GM12873 (cell line): ENCODE measurements around the gene KCTD4.

ENCODE experiments used
- TF ChIP-seq, protein P1 (sequence below): IDR thresholded peaks from 2 replicates; pipeline ENCODE4 v1.5.1; 2012; ENCODE audit warnings: low read depth, mild to moderate bottlenecking, moderate library complexity, low read length, control low read depth; ENCODE audit not compliant: insufficient read depth; ENCODE audit errors: missing control alignments

KCTD4 gene

DNA sequence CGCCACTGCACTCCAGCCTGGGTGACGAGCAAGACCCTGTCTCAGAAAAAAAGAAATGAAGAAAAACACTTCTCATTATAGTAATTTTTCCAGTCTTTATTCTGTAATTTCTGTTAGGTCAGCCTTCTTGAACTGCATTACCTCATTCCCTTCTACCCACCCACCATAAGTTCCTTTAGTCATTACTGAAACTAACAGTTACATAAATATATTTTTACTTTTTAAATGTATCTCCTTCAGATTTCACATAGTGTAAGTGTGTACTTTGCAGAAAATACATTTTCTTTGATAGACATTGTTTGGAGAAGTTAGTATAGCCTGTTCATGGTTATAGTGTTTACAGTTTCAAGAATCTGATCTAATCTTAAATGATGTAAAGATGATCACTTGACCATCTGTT is 31.7 kb upstream of the KCTD4 start:
- TF ChIP-seq, protein P1, sequence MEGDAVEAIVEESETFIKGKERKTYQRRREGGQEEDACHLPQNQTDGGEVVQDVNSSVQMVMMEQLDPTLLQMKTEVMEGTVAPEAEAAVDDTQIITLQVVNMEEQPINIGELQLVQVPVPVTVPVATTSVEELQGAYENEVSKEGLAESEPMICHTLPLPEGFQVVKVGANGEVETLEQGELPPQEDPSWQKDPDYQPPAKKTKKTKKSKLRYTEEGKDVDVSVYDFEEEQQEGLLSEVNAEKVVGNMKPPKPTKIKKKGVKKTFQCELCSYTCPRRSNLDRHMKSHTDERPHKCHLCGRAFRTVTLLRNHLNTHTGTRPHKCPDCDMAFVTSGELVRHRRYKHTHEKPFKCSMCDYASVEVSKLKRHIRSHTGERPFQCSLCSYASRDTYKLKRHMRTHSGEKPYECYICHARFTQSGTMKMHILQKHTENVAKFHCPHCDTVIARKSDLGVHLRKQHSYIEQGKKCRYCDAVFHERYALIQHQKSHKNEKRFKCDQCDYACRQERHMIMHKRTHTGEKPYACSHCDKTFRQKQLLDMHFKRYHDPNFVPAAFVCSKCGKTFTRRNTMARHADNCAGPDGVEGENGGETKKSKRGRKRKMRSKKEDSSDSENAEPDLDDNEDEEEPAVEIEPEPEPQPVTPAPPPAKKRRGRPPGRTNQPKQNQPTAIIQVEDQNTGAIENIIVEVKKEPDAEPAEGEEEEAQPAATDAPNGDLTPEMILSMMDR, result no peak

DNA sequence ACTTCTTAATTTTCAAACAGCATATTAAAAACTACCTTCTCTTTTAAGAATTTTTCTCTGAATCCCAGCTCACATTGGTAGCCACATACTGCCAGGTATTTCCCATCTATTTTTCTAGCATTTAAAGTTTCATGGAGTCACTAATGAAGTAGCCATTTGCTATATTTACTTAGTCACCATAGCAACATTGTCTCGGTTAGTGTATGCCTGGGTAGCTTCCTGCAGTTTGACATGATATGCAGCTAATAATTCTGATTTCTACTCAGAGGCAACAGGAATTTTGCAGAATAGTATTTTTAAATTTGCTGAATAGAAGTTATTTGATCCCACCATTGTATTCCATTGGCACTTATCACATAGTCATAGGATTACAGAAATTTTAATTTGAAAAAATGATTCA is 30.9 kb upstream of the KCTD4 start:
- TF ChIP-seq, protein P1, result no peak

DNA sequence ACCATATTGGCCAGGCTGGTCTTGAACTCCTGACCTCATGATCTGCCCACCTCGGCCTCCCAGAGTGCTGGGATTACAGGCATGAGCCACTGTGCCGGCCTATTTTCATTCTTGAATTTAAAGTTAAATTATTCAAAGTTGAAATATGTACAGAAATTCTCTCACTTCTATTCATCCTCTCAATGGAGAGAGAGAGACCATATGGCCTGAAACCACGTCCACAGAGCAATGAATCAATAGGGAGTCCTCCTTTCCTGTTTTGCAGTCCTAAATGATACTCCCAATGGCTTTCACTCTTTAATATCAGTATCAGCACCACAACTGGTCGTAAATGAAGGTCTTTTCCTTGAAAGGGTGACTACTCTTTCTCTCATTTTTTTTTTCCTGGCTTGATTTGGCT is 30.5 kb upstream of the KCTD4 start:
- TF ChIP-seq, protein P1, result no peak

DNA sequence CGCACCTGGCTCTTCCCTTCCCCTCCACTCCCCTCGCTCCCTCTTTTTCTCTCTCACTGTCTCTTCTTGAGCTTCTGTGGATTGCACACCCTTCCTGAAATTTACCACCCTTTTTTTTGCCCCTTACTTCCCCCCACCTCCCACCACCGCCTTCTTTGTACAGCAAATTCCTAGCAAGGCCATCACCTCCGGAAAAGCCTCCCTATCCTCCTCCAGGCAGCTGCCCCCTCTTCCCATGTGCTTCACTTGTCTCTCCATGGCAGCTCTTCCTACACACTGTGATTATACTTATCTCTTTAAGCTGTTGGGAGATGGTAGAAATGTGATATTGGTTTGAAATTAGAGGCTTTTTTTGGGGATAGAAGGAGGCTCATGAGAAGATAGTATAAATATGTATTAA is 28.3 kb upstream of the KCTD4 start:
- TF ChIP-seq, protein P1, result no peak

DNA sequence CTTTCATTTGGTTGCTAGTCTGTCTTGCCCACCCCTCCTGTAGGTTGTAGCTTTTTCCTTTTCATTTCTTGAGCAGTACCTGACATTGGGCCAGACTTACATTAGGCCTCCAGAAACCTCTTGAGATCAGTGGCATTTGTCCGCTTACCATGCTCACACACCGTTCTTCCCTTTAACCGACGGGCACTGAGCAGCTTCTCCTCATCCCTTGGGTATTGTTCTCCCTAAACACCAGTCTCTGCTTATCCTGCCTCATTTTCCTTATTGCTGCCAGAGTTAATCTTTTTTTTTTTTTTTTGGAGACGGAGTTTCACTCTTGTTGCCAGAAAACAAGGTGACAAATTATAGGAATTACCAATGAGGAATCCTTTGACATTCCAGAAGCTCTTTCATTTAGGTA is 27.2 kb upstream of the KCTD4 start:
- TF ChIP-seq, protein P1, result no peak

DNA sequence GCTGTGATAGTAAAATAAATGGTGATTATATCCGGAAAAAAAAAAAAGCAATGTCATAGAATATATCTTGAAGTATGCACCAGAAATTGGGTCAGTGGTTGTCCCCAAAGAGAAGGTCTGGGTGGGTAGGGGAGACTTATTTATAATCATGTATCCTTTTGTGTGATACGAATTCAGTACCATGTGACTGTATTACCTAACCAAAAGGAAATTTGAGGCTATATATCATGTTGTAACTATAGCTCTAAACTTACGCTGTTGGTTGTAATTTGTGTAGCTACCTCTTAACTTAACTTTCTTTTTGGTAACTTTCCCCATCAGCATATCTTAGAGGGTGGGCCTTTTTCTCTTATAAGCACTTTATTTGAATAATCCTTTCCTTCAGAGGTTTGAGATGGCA is 25.2 kb upstream of the KCTD4 start:
- TF ChIP-seq, protein P1, result no peak

DNA sequence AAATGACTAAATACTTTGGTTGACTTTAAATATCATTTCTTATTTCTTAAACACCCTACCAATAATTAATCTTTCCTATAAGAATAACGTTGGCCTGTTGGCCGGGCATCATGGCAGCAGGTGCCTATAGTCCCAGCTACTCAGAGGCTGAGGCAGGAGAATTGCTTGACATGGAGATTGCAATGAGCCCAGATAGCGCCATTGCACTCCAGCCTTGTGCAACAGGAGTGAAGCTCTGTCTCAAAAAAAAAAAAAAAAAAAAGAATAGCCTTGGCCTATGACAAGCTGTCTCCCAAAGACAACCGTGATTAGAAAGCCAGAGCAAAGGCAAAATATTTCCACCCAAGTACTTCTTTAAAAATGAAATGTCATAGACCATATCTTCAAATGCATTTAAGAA is 24.5 kb upstream of the KCTD4 start:
- TF ChIP-seq, protein P1, result no peak
